Limb (tissue), 2 donors: Measurements from ENCODE around the gene CNMD.
"Not testable (repeated sequence)": the region's sequence is repeated elsewhere in the genome, so short reads cannot be mapped to it uniquely, and the experiment has no call there.

Source experiments
- DNase-seq, 2 donors: peaks; one replicate each; pipeline ENCODE4 v3.0.0-alpha.2; 2016; ENCODE audit errors: extremely low spot score in 2 of 2

CNMD gene

GRCh38 chr13:52744842-52745375, 5.3 kb upstream of the CNMD start:
- no peak for DNase-seq

- no peak for DNase-seq
Measured at GRCh38 chr13:52743988-52744387, 4.4 kb upstream of the CNMD start.

GRCh38 chr13:52743569-52743968, 3.9 kb upstream of the CNMD start:
- no peak for DNase-seq

DNA sequence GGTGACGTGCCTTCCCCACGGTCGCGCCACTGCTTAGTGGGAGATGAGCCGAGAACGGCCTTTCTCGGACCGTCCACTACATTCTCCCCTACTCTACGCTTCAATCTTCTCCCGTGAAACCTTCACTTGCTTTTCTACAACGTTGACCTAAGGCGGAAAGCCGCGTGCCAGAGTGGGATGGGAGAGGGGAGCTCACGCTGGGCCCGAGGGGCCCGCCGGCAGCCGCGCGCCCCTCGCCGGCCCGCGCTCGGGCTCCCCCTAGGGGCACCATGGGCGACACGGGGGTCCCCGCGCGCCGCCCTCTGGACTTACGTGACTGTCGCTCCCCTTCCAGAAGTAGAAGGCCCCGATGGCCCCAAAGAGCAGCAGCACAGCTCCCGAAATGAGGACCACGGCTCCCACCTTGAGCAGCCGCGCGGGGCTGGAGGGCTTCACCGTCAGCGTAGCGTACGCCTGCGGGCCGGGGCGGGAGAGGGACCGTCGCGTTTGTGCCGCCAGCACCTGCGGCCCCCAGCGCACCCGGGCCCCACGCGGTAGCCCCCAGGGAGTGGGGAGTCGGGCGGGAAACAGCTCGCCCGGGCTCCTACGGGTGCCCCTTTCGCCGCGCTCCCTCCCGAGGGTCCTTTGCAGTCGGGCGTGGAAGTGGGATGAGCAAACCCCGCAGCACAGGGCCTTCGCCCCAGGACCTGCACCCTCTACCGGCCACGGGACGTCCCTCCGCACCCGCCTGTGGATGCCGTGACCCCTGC, 727 bp downstream of the CNMD start:
- DNase-seq, result peak; percentile 28 to 73

DNA sequence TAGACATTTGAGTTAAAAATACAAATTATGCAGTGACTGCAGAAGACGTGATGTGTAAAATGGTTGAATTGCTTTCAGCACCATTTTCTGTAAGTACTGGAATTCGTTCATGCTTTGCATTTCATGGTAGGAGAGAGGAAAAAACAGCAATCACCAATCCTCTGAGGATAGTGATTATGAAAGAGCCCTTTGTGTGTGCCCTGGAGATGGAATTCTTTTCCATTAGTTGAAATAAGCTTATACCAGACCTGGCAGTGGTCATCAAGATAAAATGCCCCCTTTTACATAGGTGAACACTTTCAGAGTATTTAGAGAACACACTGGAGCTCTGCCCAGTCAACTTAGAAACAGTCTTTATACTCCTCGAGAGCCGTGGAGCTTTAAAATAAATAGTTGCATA, 1.7 kb downstream of the CNMD start:
- DNase-seq, result peak in 1 of 2 donors; percentile 27

- no peak for DNase-seq
Measured at GRCh38 chr13:52737451-52737850, 2.2 kb downstream of the CNMD start.

DNA sequence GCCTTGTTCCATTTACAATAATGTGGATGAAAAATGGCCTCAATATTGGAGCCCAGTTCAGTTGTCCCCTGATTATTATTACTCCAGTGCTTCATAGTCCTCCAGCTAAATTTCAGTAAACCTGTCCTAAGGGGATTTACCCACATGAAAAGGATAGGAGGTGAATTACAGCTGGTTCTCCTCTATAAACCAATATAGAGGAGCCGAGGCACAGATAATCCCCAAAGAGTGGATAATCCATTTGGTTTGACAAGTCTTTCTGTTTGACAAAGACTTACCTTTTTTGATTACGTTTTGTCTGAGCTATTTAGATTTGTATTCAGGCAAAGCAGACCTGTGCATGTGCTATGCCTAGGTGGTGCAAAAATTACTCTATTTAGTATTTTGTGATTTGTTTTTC, 2.7 kb downstream of the CNMD start:
- no peak for DNase-seq

- no peak for DNase-seq
Measured at GRCh38 chr13:52734075-52734623, 5.5 kb downstream of the CNMD start.

- no peak for DNase-seq
Measured at GRCh38 chr13:52726258-52726657, 13.4 kb downstream of the CNMD start.

DNA sequence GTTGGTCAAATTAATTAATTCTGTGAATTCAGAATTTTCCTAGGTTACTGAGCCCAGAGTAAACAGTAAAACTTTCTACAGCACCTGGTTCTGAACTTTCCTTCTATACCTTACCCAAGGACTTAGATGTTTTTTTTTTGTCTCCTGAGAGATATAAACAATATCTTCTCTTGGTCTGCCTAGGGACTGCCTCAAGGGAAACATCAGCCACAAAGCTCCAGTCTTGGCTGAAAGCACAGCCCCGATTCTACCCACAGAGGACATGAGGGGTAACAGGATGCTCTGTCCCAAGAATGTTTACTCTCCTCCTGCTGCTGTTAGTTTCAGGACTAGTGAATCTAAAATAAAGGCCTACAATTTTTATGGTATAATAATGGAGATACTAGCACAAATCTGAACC, 14.3 kb downstream of the CNMD start:
- DNase-seq, result no peak

- DNase-seq, result no peak
Measured at GRCh38 chr13:52723181-52723580, 16.4 kb downstream of the CNMD start.

DNA sequence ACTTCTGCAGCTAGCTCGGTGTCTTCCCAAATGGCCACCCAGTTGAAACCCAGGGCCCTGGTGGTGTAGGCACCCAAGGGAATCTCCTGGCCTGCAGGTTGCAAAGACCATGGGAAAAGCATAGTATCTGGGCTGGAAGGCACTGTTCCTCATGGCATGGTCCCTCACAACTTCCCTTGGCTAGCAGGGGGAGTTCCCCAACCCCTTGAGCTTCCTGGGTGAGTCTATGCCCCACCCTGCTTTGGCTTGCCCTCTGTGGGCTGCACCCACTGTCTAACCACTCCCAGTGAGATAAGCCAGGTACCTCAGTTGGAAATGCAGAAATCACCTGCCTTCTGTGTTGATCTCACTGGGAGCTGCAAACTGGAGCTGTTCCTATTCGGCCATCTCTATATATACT, 18.3 kb downstream of the CNMD start:
- not testable (repeated sequence) for DNase-seq

GRCh38 chr13:52720904-52721303, 18.7 kb downstream of the CNMD start:
- DNase-seq, result not testable (repeated sequence)

DNA sequence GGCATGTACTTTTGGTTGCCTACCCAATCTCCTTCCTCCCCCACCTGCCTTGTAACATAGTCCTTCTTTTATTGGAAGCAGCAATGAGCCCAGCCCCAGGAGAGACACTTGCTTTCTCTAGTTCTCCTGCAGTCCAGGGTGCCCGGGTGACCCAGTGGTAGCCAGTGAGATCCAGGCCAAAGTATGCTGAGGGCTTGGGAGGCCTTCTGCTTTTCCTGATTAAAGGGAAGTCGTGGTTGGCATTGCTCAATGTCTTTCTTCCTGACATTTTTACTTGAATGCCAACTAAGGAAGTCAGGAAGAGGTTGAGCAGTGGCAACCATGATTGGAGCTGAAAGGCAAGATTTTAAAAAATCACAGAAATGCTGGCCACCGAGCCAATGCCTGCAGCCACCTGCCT, 25.7 kb downstream of the CNMD start:
- no peak for DNase-seq

DNA sequence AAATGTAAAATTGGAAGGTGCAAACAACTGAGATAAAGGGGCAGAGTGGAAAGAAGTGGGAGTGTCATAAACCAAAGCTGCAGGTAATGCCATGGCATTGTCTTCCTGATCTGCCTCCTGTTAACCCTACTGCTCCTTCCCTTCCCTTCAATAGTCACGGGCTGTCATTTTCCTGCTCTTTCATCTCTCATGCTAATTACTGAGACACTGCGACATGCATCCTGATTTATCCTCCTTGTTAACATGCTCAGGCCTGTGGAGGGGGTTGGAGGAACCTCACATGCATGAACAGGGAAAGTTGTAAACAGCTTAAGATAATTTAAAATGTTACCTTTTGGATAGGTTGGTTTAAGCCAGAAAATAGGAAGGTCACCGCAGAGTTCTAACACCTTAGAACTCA, 27.2 kb downstream of the CNMD start:
- DNase-seq, result no peak

GRCh38 chr13:52711286-52711685, 28.3 kb downstream of the CNMD start:
- peak in 1 of 2 donors; percentile 47 for DNase-seq

- DNase-seq, result not testable (repeated sequence)
Measured at GRCh38 chr13:52708266-52708665, 31.4 kb downstream of the CNMD start.

GRCh38 chr13:52707375-52707774, 32.2 kb downstream of the CNMD start:
- DNase-seq, result no peak

GRCh38 chr13:52706081-52706480, 33.5 kb downstream of the CNMD start:
- no peak for DNase-seq

DNA sequence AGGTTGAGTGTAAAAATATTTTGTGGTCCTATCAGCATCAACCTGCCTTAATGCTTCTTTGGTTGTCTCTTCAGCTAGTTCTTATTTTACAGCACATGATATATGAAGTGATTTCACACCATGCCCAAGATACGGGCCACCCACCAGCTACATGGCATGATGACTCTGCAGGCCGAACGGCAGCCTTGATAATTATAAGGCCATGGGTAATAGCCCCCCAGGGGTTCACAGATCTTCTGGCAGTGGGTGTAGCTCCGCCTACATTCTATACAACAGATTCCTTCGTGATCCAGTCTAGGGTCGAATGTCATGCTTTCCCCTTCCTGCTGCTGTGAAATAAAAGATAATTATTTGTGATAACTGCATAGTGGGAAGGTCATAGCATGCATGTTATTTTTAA, 36.1 kb downstream of the CNMD start:
- no peak for DNase-seq

- DNase-seq, result no peak
Measured at GRCh38 chr13:52701728-52702465, 37.7 kb downstream of the CNMD start.

- DNase-seq, result no peak
Measured at GRCh38 chr13:52696566-52696965, 43.1 kb downstream of the CNMD start.
